ENCODE data around the gene KIAA0513. TPM values are rescaled to one million over a fixed set of nuclear protein-coding genes. Genes with fewer than 3 reads are reported as not detected.

The KIAA0513 gene
- total and polyA plus RNA-seq, 9 donors: 2.8 to 12.8 (median 7.1) TPM

DNA sequence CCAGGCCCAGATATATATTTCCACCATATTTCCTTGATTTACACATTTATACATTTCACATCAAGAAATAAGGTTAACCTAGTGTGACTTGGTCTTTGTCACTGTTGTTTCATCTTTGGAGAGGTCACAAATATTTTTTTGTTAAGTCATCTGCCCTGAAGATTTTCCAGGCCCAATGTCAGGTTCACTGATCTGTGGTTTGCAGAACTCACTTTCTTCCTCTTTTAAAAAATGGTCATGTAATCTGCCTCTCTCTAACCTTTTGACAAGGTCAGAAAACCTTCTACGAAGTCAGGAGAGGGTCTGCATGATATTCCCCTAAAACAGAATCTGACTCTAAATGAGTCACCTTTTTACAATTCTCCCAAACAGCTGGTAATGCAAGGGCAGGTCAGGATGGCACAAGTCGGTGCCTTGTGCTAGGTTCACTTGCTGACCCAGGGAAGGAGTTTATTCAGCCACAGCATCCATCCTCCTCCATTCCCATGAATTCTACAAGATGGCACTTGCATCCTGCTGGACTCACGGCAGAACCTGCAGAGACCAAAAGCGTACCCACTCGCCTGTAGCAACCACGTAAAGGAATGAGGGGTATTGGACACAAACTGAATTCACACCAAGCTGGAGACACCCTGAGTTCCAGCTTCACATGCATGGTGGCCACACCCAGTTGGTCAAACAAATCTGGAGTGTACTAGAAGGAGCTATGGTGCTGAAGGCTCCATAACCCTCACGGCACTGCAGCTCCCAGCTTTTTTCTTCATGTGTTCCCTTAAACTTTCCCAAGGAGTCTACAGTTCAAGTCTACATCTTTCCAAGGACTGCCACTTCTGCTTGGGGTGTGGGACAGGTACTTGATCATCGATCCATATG, 1.6 kb upstream of the KIAA0513 start:
- Histone ChIP-seq H3K4me1 (ENCODE audit: insufficient read depth) (peaks cover 9% of the 10 kb centered on the region), H3K9me3 (no peaks in the 10 kb centered on the region), H3K36me3 (no peaks in the 10 kb centered on the region), H3K27me3 (no peaks in the 10 kb centered on the region), H3K4me3 (no peak overlapping the region), H3K27ac (no peak overlapping the region)
- no peak for TF ChIP-seq POLR2A (IDR thresholded peaks at IDR 0.05)
- TF ChIP-seq EP300 (IDR thresholded peaks at IDR 0.05): no peak
- TF ChIP-seq, protein P1, sequence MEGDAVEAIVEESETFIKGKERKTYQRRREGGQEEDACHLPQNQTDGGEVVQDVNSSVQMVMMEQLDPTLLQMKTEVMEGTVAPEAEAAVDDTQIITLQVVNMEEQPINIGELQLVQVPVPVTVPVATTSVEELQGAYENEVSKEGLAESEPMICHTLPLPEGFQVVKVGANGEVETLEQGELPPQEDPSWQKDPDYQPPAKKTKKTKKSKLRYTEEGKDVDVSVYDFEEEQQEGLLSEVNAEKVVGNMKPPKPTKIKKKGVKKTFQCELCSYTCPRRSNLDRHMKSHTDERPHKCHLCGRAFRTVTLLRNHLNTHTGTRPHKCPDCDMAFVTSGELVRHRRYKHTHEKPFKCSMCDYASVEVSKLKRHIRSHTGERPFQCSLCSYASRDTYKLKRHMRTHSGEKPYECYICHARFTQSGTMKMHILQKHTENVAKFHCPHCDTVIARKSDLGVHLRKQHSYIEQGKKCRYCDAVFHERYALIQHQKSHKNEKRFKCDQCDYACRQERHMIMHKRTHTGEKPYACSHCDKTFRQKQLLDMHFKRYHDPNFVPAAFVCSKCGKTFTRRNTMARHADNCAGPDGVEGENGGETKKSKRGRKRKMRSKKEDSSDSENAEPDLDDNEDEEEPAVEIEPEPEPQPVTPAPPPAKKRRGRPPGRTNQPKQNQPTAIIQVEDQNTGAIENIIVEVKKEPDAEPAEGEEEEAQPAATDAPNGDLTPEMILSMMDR (IDR thresholded peaks at IDR 0.05): no peak
- DNase-seq: no peak
- 92 to 95% (median 94%) methylated on average over 8 of the region's 8 CpGs for WGBS, 3 donors
- intact Hi-C loops (cut with DNase I): no loop called here

DNA sequence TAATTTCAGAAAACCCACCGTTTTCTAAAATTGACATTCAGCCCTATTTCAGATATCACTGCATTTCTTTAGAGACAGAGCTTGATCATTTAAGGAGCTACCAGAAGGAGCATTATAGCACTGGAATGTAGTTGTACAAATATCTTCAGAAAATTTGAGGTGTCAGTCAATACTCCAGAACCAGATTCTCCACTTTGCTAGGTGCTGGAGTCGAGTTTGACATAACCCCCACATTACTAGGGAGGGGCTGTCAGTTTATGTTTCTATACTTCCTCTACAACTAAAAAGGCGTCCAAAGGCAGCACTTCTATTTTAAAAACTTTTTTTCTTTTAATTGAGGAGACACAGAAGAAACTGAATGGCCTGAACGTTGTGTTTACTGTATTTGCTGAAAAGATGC, 892 bp upstream of the KIAA0513 start:
- Histone ChIP-seq H3K4me1 (ENCODE audit: insufficient read depth) (peaks cover 9% of the 10 kb centered on the region), H3K27me3 (no peaks in the 10 kb centered on the region), H3K4me3 (peak overlapping the region; percentile 84), H3K9me3 (no peaks in the 10 kb centered on the region), H3K27ac (no peak overlapping the region), H3K36me3 (no peaks in the 10 kb centered on the region)
- intact Hi-C loops (cut with DNase I): no loop called here
- TF ChIP-seq POLR2A (IDR thresholded peaks at IDR 0.05) (no peak), EP300 (IDR thresholded peaks at IDR 0.05) (no peak)
- TF ChIP-seq, protein P1 (IDR thresholded peaks at IDR 0.05): no peak
- no peak for DNase-seq
- 39 to 44% (median 40%) methylated on average over 4 of the region's 4 CpGs for WGBS, 3 donors

DNA sequence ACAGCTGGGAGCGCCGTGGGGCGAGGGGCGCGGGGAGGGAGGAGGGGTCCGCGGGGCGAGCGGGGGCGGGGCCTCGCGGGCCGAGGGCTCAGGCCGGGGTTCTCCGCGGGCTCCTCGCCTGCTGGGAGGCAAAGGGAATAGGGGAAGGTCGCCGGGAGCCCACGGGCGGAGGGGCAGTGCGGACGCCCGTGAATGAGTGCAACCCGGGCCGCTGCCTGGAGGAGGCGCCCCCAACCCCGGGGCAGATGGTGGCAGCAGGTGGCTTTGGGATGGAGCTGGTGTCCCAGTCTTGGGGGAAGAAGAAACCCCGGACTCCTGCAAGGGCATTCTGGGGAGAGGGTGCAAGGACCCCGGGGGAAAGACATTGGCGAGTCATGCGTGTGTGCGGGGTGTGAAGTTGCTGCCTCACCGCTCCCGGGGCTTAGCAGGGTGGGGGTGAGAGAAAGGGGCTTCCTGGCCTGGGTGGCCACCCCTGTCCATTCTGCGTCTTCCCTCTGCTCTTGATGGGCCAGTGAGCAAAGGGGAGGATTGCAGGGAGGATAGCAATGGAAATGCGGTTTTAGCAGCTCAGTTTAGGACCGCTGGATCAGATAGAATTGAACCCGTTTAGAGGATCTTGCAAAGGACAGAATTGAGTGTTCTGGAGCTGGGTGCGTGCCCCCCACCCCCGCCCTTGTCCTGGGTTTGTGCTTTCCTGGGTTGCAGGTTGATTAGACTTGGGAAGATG, 526 bp downstream of the KIAA0513 start:
- no peak for DNase-seq
- TF ChIP-seq POLR2A (IDR thresholded peaks at IDR 0.05) (no peak), EP300 (IDR thresholded peaks at IDR 0.05) (no peak)
- TF ChIP-seq, protein P1 (IDR thresholded peaks at IDR 0.05): no peak

DNA sequence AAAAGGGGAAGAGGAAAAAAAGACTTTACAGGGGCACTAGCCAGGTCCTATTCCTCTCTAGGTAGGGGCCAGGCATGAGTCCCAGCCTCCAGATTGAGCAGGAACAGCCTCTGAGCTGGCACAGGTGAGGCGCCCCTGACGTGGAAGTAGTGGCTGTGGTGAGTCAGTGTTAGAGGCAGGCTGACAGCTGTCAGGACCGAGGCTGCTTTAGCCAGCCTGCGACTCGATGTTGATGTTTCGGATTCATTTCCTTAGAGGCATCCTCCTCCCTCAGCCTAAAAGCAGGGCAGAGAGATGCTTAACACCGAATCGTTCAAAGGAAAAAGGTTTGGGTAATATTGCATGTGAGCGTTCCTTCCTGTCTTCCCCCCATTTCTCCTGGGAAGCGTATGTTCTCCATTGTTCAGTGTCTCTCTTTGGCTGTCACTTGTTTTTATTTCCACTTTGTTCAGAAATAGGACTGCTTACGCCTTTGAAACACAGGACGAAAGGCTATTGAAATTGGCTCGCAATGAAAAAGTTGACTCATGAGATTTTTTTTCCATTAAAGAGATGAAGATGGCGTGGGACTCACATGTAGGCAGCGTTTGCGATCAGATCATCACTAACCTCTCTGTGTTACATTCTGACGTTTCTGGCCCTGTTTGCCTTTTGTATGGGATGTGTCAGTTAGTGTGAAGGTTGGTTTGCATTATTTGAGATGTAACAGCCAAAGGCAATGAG, 1.3 kb downstream of the KIAA0513 start:
- DNase-seq: peak in 3 of 5 donors; percentile 30 to 56 (median 56)

More for the DNA sequence above, 526 bp downstream of the KIAA0513 start:
- Histone ChIP-seq H3K27ac (peak overlapping the region; percentile 1 to 36), H3K36me3 (no peaks in the 10 kb centered on the region), H3K9me3 (no peaks in the 10 kb centered on the region), H3K27me3 (no peaks in the 10 kb centered on the region), H3K4me1 (ENCODE audit: insufficient read depth) (peaks cover 9% of the 10 kb centered on the region), H3K4me3 (peak overlapping the region; percentile 84)
- WGBS, 3 donors: 1 to 2% (median 2%) methylated on average over 36 to 41 of the region's 41 CpGs
- intact Hi-C loops (cut with DNase I): no loop called here

More for the DNA sequence above, 1.3 kb downstream of the KIAA0513 start:
- Histone ChIP-seq H3K27ac (peak overlapping the region in 1 of 2 donors; percentile 1), H3K27me3 (no peaks in the 10 kb centered on the region), H3K36me3 (no peaks in the 10 kb centered on the region), H3K4me3 (peak overlapping the region; percentile 84), H3K4me1 (ENCODE audit: insufficient read depth) (peaks cover 9% of the 10 kb centered on the region), H3K9me3 (no peaks in the 10 kb centered on the region)
- intact Hi-C loops (cut with DNase I): no loop called here
- WGBS, 3 donors: 2 to 6% (median 4%) methylated on average over 17 of the region's 17 CpGs
- TF ChIP-seq, protein P1 (IDR thresholded peaks at IDR 0.05): no peak
